HepG2 (cell line): ENCODE data around the gene IRF1. TPM values are rescaled to one million over a fixed set of nuclear protein-coding genes. Genes with fewer than 3 reads are reported as not detected.
A peak's percentile ranks its signal among the peaks of the same experiment; 100 is the strongest.

Experiments
- BHLHE40 ChIP-seq: IDR thresholded peaks from 2 replicates; pipeline ENCODE4 v1.6.1; 2011; ENCODE audit warnings: low read length, improper control_type of control experiment
- HNF1B ChIP-seq: sonication (generic); formaldehyde crosslinking; IDR thresholded peaks from 2 replicates; pipeline ENCODE4 v1.5.1; 2020; ENCODE audit warnings: mild to moderate bottlenecking, moderate library complexity, missing genetic modification reagents
- HOMEZ ChIP-seq: IDR thresholded peaks from 2 replicates; pipeline ENCODE4 v1.6.1; 2016; ENCODE audit warnings: low read depth
- HOXD1 ChIP-seq: sonication (generic); formaldehyde crosslinking; IDR thresholded peaks from 2 replicates; pipeline ENCODE4 v1.5.0; 2020; ENCODE audit warnings: missing genetic modification reagents
- MAFG ChIP-seq: sonication (generic); formaldehyde crosslinking; IDR thresholded peaks from 2 replicates; pipeline ENCODE4 v1.5.1; 2020; ENCODE audit warnings: mild to moderate bottlenecking, missing genetic modification reagents
- MTA1 ChIP-seq: sonication (generic); formaldehyde crosslinking; IDR thresholded peaks from 2 replicates; pipeline ENCODE4 v1.4.0; 2020; ENCODE audit warnings: missing genetic modification reagents, mild to moderate bottlenecking, borderline replicate concordance
- NR0B2 ChIP-seq: sonication (generic); formaldehyde crosslinking; IDR thresholded peaks from 2 replicates; pipeline ENCODE4 v1.4.0; 2020; ENCODE audit warnings: mild to moderate bottlenecking, missing genetic modification reagents
- PHF5A ChIP-seq: IDR thresholded peaks from one replicate; pipeline ENCODE4 v1.6.1; 2018; ENCODE audit warnings: low read depth, missing genetic modification reagents; ENCODE audit not compliant: unreplicated experiment
- PRDM15 ChIP-seq: sonication (generic); formaldehyde crosslinking; IDR thresholded peaks from 2 replicates; pipeline ENCODE4 v1.4.0; 2020; ENCODE audit warnings: missing genetic modification reagents
- SMAD9 ChIP-seq: sonication (generic); formaldehyde crosslinking; IDR thresholded peaks from 2 replicates; pipeline ENCODE4 v1.5.1; 2020; ENCODE audit warnings: mild to moderate bottlenecking, missing genetic modification reagents
- SNAPC2 ChIP-seq: sonication (generic); formaldehyde crosslinking; IDR thresholded peaks from 2 replicates; pipeline ENCODE4 v1.8.1; 2022; ENCODE audit warnings: mild to moderate bottlenecking, missing genetic modification reagents
- SOX6 ChIP-seq, 2 experiments: fragments of 450-650 bp in 1 of 2; sonication (generic) in 1 of 2; formaldehyde crosslinking in 1 of 2; IDR thresholded peaks; 2 replicates each; pipeline versions ENCODE4 v1.4.0 to v1.6.1; 2017 to 2020; ENCODE audit warnings: antibody characterized with exemption in 1 of 2, mild to moderate bottlenecking in 1 of 2, missing genetic modification reagents in 1 of 2
- TBL1XR1 ChIP-seq: fragments of 150-350 bp; IDR thresholded peaks from 2 replicates; pipeline ENCODE4 v1.6.1; 2014; ENCODE audit warnings: borderline replicate concordance, low read length; ENCODE audit not compliant: partially characterized antibody
- TGIF2 ChIP-seq: IDR thresholded peaks from 2 replicates; pipeline ENCODE4 v1.6.1; 2016; ENCODE audit warnings: control low read depth, missing compliant biosample characterization
- YEATS2 ChIP-seq: sonication (generic); formaldehyde crosslinking; IDR thresholded peaks from 2 replicates; pipeline ENCODE4 v1.4.0; 2020; ENCODE audit warnings: missing genetic modification reagents, borderline replicate concordance
- ZNF234 ChIP-seq: sonication (generic); formaldehyde crosslinking; conservative IDR thresholded peaks from 2 replicates; pipeline ENCODE4 v1.5.1; 2020; ENCODE audit warnings: mild to moderate bottlenecking, missing genetic modification reagents
- ZNF264 ChIP-seq: sonication (generic); formaldehyde crosslinking; IDR thresholded peaks from 2 replicates; pipeline ENCODE4 v1.4.0; 2020; ENCODE audit warnings: missing genetic modification reagents
- ZNF615 ChIP-seq: sonication (generic); formaldehyde crosslinking; IDR thresholded peaks from 2 replicates; pipeline ENCODE4 v1.5.0; 2020; ENCODE audit warnings: mild to moderate bottlenecking, missing genetic modification reagents, borderline replicate concordance
- polyA plus RNA-seq, 8 experiments: library from polyadenylated mRNA; depleted of rRNA in 3 of 8; stranded (reverse) in 7 of 8; unstranded in 1 of 8; fragments of >200 nt; fragmentation: Illumina TruSeq in 4 of 8; extraction: Trizol in 4 of 8; gene quantifications; 2 replicates each; pipeline versions ENCODE4 v1.2.1 to v1.2.3, GENCODE V29; 2011 to 2016; ENCODE audit warnings: low read depth in 4 of 8, missing spikeins in 1 of 8, mixed read lengths in 1 of 8; ENCODE audit not compliant: insufficient read depth in 1 of 8
- total RNA-seq, 5 experiments: library from RNA; depleted of rRNA; stranded (reverse); fragments of >200 nt; fragmentation: Illumina TruSeq; extraction: Trizol; gene quantifications; 2 replicates each; pipeline ENCODE4 v1.2.3, GENCODE V29; 2016; ENCODE audit warnings: low read depth in 1 of 5

Gene IRF1
- total and polyA plus RNA-seq, 2 of the 13 experiments (the other 11 are each of a cell fraction or from before 2014, with no cell fraction given): 4.1 to 8.8 TPM

- no peak for TF ChIP-seq BHLHE40
- no peak for TF ChIP-seq MAFG (CRISPR knock-in tag)
- TF ChIP-seq NR0B2: no peak
- 0 out of 2 replicates have a peak, but pooled peaks have one; percentile 65 for TF ChIP-seq SNAPC2
- TF ChIP-seq SOX6 (IDR thresholded peaks at IDR 0.05): no peak
- TF ChIP-seq SOX6 (CRISPR knock-in tag; IDR thresholded peaks at IDR 0.05): peak; percentile 73
- no peak for TF ChIP-seq SMAD9 (CRISPR knock-in tag)
- no peak for TF ChIP-seq PRDM15 (CRISPR knock-in tag)
- TF ChIP-seq ZNF264: no peak
- no peak for TF ChIP-seq ZNF234
- no peak for TF ChIP-seq HOXD1 (CRISPR knock-in tag)
- TF ChIP-seq YEATS2: no peak
- TF ChIP-seq HNF1B (CRISPR knock-in tag): peak; percentile 54; the same call in 1 of the 2 replicates
- TF ChIP-seq TBL1XR1: peak; percentile 12
- TF ChIP-seq MTA1: peak; percentile 49; the same call in 1 of the 2 replicates
- TF ChIP-seq HOMEZ (CRISPR knock-in tag): no peak; the same call in 1 of the 2 replicates
- no peak for TF ChIP-seq ZNF615 (CRISPR knock-in tag)
- TF ChIP-seq TGIF2 (CRISPR knock-in tag): no peak
- no peak for TF ChIP-seq PHF5A (CRISPR knock-in tag)
These were observed 10.5 kb upstream of the IRF1 start (continued) for GRCh38 chr5:132500931-132501628.
